SK-N-SH (cell line): ENCODE results near the gene CDH23. TPM values are rescaled to one million over a fixed set of nuclear protein-coding genes. Genes with fewer than 3 reads are reported as not detected.

ENCODE experiments used
- CTCF ChIA-PET: fragments of 300-600, 350-600 bp; formaldehyde crosslinking; extraction: SDS; loops from one replicate; lab custom pipeline; 2021; lab: Yijun Ruan, JAX
- POLR2A ChIA-PET: fragments of 350-600 bp; sonication (Branson Sonifier 250); formaldehyde crosslinking; extraction: SDS; loops from one replicate; lab custom pipeline; 2020; ENCODE audit warnings: antibody characterized with exemption, inconsistent platforms; lab: Yijun Ruan, JAX
- DNase-seq: peaks from one replicate; pipeline ENCODE4 v3.0.0; 2012
- H2AFZ ChIP-seq: fragments of 200-600 bp; sonication (generic); 2 replicates; pipeline ENCODE4 v1.8.1; 2016; ENCODE audit warnings: antibody characterized with exemption, mild to moderate bottlenecking, low read depth
- H3F3A ChIP-seq: fragments of 200-600 bp; sonication (generic); replicated peaks from 2 replicates; pipeline ENCODE3; 2016; ENCODE audit warnings: antibody characterized with exemption, mild to moderate bottlenecking; ENCODE audit not compliant: insufficient read depth
- H3K27ac ChIP-seq, 2 experiments: fragments of 200-500 bp in 1 of 2; fragments of 200-600 bp in 1 of 2; sonication (Bioruptor generic) in 1 of 2; sonication (generic), shearing (Covaris generic) in 1 of 2; 2 replicates each; pipeline versions ENCODE4 v1.5.1 to v1.6.1; 2014 to 2016; ENCODE audit warnings: low read depth in 2 of 2, inconsistent platforms in 1 of 2, low read length in 1 of 2, mild to moderate bottlenecking in 1 of 2, mixed read lengths in 1 of 2
- H3K27me3 ChIP-seq: fragments of 200-600 bp; sonication (generic), shearing (Covaris generic); 2 replicates; pipeline ENCODE4 v1.6.1; 2016; ENCODE audit warnings: mixed run types; ENCODE audit not compliant: insufficient read depth
- H3K36me3 ChIP-seq, 2 experiments: fragments of 200-500 bp in 1 of 2; fragments of 200-600 bp in 1 of 2; sonication (Bioruptor generic) in 1 of 2; sonication (generic) in 1 of 2; replicated peaks in 1 of 2; 2 replicates each; pipeline versions ENCODE3 to v1.5.1; 2014 to 2016; ENCODE audit warnings: low read length in 1 of 2, mild to moderate bottlenecking in 1 of 2; ENCODE audit not compliant: insufficient read depth in 2 of 2, control insufficient read depth in 1 of 2
- H3K4me1 ChIP-seq, 2 experiments: fragments of 200-500 bp in 1 of 2; fragments of 200-600 bp in 1 of 2; sonication (Bioruptor generic) in 1 of 2; sonication (generic), shearing (Covaris generic) in 1 of 2; 2 replicates each; pipeline versions ENCODE4 v1.5.1 to v1.6.1; 2014 to 2016; ENCODE audit warnings: low read depth in 1 of 2, low read length in 1 of 2, mixed run types in 1 of 2; ENCODE audit not compliant: insufficient read depth in 2 of 2, control insufficient read depth in 1 of 2
- H3K4me2 ChIP-seq: fragments of 200-600 bp; sonication (generic), shearing (Covaris generic); 2 replicates; pipeline ENCODE4 v1.6.1; 2017; ENCODE audit warnings: mixed run types
- H3K4me3 ChIP-seq, 2 experiments: fragments of 200-500 bp in 1 of 2; fragments of 200-600 bp in 1 of 2; sonication (Bioruptor generic) in 1 of 2; sonication (generic), shearing (Covaris generic) in 1 of 2; 2 replicates each; pipeline versions ENCODE4 v1.5.1 to v1.8.1; 2014 to 2016; ENCODE audit warnings: low read depth in 2 of 2, inconsistent platforms in 1 of 2, low read length in 1 of 2, mild to moderate bottlenecking in 1 of 2, mixed read lengths in 1 of 2, moderate library complexity in 1 of 2
- H3K79me2 ChIP-seq: fragments of 200-600 bp; sonication (generic); 2 replicates; pipeline ENCODE4 v1.8.1; 2017; ENCODE audit warnings: mild to moderate bottlenecking; ENCODE audit not compliant: insufficient read depth
- H3K9ac ChIP-seq: fragments of 200-600 bp; sonication (generic); 2 replicates; pipeline ENCODE4 v1.6.1; 2017; ENCODE audit warnings: mixed run types
- H3K9me2 ChIP-seq: fragments of 200-600 bp; sonication (generic); 2 replicates; pipeline ENCODE4 v1.6.1; 2017; ENCODE audit warnings: mixed run types
- H3K9me3 ChIP-seq: fragments of 200-600 bp; sonication (generic); 2 replicates; pipeline ENCODE4 v1.6.1; 2017; ENCODE audit warnings: mixed run types, mild to moderate bottlenecking, moderate library complexity
- H4K20me1 ChIP-seq: fragments of 200-600 bp; sonication (generic); 2 replicates; pipeline ENCODE4 v1.6.1; 2017; ENCODE audit warnings: mild to moderate bottlenecking, mixed run types; ENCODE audit not compliant: insufficient read depth
- ELF1 ChIP-seq: IDR thresholded peaks from 2 replicates; pipeline ENCODE4 v1.4.0; 2012
- EP300 ChIP-seq, 2 experiments: IDR thresholded peaks; 2 replicates each; pipeline versions ENCODE4 v1.4.0 to v1.6.1; 2012; ENCODE audit warnings: borderline replicate concordance in 1 of 2, low read depth in 1 of 2, low read length in 1 of 2
- EZH2phosphoT487 ChIP-seq: fragments of 200-600 bp; sonication (generic); IDR thresholded peaks from 2 replicates; pipeline ENCODE4 v1.6.1; 2017; ENCODE audit warnings: low read depth, mixed run types, mild to moderate bottlenecking, antibody characterized with exemption, moderate library complexity, borderline replicate concordance
- IRF3 ChIP-seq: fragments of 150-350 bp; IDR thresholded peaks from 2 replicates; pipeline ENCODE4 v1.6.1; 2016; ENCODE audit warnings: mild to moderate bottlenecking, low read depth, low read length
- MAX ChIP-seq: IDR thresholded peaks from 2 replicates; pipeline ENCODE4 v1.4.0; 2012; ENCODE audit warnings: low read depth
- POLR2AphosphoS5 ChIP-seq: IDR thresholded peaks from 2 replicates; pipeline ENCODE4 v1.6.1; 2012; ENCODE audit warnings: low read depth, low read length
- RCOR1 ChIP-seq: fragments of 150-350 bp; IDR thresholded peaks from 2 replicates; pipeline ENCODE4 v1.6.1; 2017; ENCODE audit warnings: antibody characterized with exemption, low read length
- SMC3 ChIP-seq: IDR thresholded peaks from 2 replicates; pipeline ENCODE4 v1.6.1; 2012; ENCODE audit warnings: low read depth, low read length, improper control_type of control experiment
- TCF12 ChIP-seq: IDR thresholded peaks from 2 replicates; pipeline ENCODE4 v1.4.0; 2012
- YY1 ChIP-seq: IDR thresholded peaks from 2 replicates; pipeline ENCODE4 v1.4.0; 2012; ENCODE audit warnings: low read depth, mild to moderate bottlenecking
- ZBTB33 ChIP-seq: IDR thresholded peaks from 2 replicates; pipeline ENCODE4 v1.4.0; 2012; ENCODE audit warnings: low read depth, borderline replicate concordance
- WGBS: methylation state at CpG from one replicate; pipeline ENCODE4 v1.1.6; 2017; ENCODE audit warnings: low lambda C conversion rate; 5-methylcytosine and 5-hydroxymethylcytosine counted together
- polyA plus RNA-seq, 3 experiments: library from polyadenylated mRNA; depleted of rRNA; stranded (reverse); fragments of >200 nt; gene quantifications; 2 replicates each; pipeline ENCODE4 v1.2.3, GENCODE V29; 2012

CDH23 gene
- polyA plus RNA-seq, 1 of the 3 experiments (the other 2 are of a cell fraction), result 0.03 TPM

- Histone ChIP-seq H3F3A (no peaks in the 10 kb centered on the region), H3K4me2 (no peak overlapping the region), H3K36me3 (no peaks in the 10 kb centered on the region), H3K9ac (no peak overlapping the region), H3K4me3 (no peak overlapping the region), H3K27me3 (no peaks in the 10 kb centered on the region)
- WGBS, result 81% methylated on average over 8 of the region's 8 CpGs
- TF ChIP-seq POLR2AphosphoS5 (no peak), TCF12 (no peak), IRF3 (no peak), MAX (no peak), SMC3 (no peak)
- TF ChIP-seq, all 33 proteins: peak for 0
- DNase-seq, result no peak
- Histone ChIP-seq H4K20me1 (no peaks in the 10 kb centered on the region), H3K9me3 (no peaks in the 10 kb centered on the region), H2AFZ (no peak overlapping the region), H3K79me2 (no peaks in the 10 kb centered on the region), H3K4me1 (peaks cover 0 to 19% of the 10 kb centered on the region in 2 experiments; a peak in 1 of 4 replicates), H3K9me2 (no peaks in the 10 kb centered on the region), H3K27ac (no peak overlapping the region)
- CTCF ChIA-PET, result interaction anchor here (1.2 kb wide), 1 partner anchor 8 kb away, joined by 3 read pairs; no protein-coding TSS in a partner anchor
- POLR2A ChIA-PET, result no interaction called here
Measured at GRCh38 chr10:71753960-71754505, 357.3 kb downstream of the CDH23 start.

- WGBS, result 92% methylated on average over 3 of the region's 3 CpGs
Measured at GRCh38 chr10:71754562-71754961, 357.8 kb downstream of the CDH23 start.

More at GRCh38 chr10:71754562-71754961, 357.8 kb downstream of the CDH23 start:
- Histone ChIP-seq H3K4me2 (no peak overlapping the region), H3K27ac (no peak overlapping the region), H2AFZ (no peak overlapping the region), H3K36me3 (no peaks in the 10 kb centered on the region), H3F3A (no peaks in the 10 kb centered on the region), H4K20me1 (no peaks in the 10 kb centered on the region), H3K9me3 (no peaks in the 10 kb centered on the region), H3K4me1 (peaks cover 0 to 18% of the 10 kb centered on the region in 2 experiments; a peak in 1 of 4 replicates), H3K27me3 (no peaks in the 10 kb centered on the region), H3K79me2 (no peaks in the 10 kb centered on the region)
- ChIA-PET CTCF (interaction anchor here (1.2 to 2.8 kb wide), 4 partner anchors 8 to 57 kb away, joined by 3 to 21 read pairs (median 4); partner anchors contain the start of gene VSIR), POLR2A (no interaction called here)
- TF ChIP-seq YY1 (no peak), EP300 (IDR thresholded peaks at IDR 0.05; ENCODE audit: borderline replicate concordance in 1 of 2, low read depth in 1 of 2, low read length in 1 of 2) (no peak), RCOR1 (no peak), ELF1 (no peak), EZH2phosphoT487 (no peak), ZBTB33 (no peak)
- TF ChIP-seq, all 33 proteins: peak for 0
- H3K9ac ChIP-seq, result no peak overlapping the region
- no peak overlapping the region for H3K4me3 ChIP-seq
- no peak for DNase-seq
- H3K9me2 ChIP-seq, result no peaks in the 10 kb centered on the region
